Measurements from ENCODE around the gene SCGB1C2.
"Not testable (repeated sequence)": the region's sequence is repeated elsewhere in the genome, so short reads cannot be mapped to it uniquely, and the experiment has no call there.

SCGB1C2 gene

GRCh38 chr17:165939-166338, 28.6 kb downstream of the SCGB1C2 start:
- Histone ChIP-seq H3K4me3 (ENCODE audit: insufficient read length, low read depth) (no peak overlapping the region), H3K4me1 (ENCODE audit: insufficient read depth, insufficient read length) (no peaks in the 10 kb centered on the region), H3K27me3 (ENCODE audit: insufficient read depth, insufficient read length) (no peaks in the 10 kb centered on the region), H3K36me3 (ENCODE audit: insufficient read depth, insufficient read length, low read length) (no peaks in the 10 kb centered on the region), H3K9me3 (ENCODE audit: insufficient read depth, low read length) (no peaks in the 10 kb centered on the region), H3K9ac (ENCODE audit: insufficient read length, low read depth) (no peak overlapping the region)
- no peak for DNase-seq (ENCODE audit: low read depth, low spot score)
- TF ChIP-seq YY1 (IDR thresholded peaks at IDR 0.05; ENCODE audit: insufficient read depth, insufficient read length) = no peak
- TF ChIP-seq ZNF274 (IDR thresholded peaks at IDR 0.05; ENCODE audit: low read depth, low read length) = no peak
- TF ChIP-seq SUZ12 (IDR thresholded peaks at IDR 0.05; ENCODE audit: extremely low read depth, insufficient read depth, insufficient read length) = no peak

- not testable (repeated sequence) for H3K4me3 ChIP-seq (ENCODE audit: insufficient read length, low read depth); DNase-seq (ENCODE audit: low read depth, low spot score); H3K36me3 ChIP-seq (ENCODE audit: insufficient read depth, insufficient read length, low read length); H3K27me3 ChIP-seq (ENCODE audit: insufficient read depth, insufficient read length); H3K9me3 ChIP-seq (ENCODE audit: insufficient read depth, low read length); H3K9ac ChIP-seq (ENCODE audit: insufficient read length, low read depth); H3K4me1 ChIP-seq (ENCODE audit: insufficient read depth, insufficient read length)
These were observed 31.2 kb downstream of the SCGB1C2 start for GRCh38 chr17:168614-169013.

- H3K9me3 ChIP-seq (ENCODE audit: insufficient read depth, low read length) = no peaks in the 10 kb centered on the region
- no peak overlapping the region for H3K4me3 ChIP-seq (ENCODE audit: insufficient read length, low read depth)
- TF ChIP-seq ZNF274 (IDR thresholded peaks at IDR 0.05; ENCODE audit: low read depth, low read length) (no peak), YY1 (IDR thresholded peaks at IDR 0.05; ENCODE audit: insufficient read depth, insufficient read length) (no peak), SUZ12 (IDR thresholded peaks at IDR 0.05; ENCODE audit: extremely low read depth, insufficient read depth, insufficient read length) (no peak)
- H3K4me1 ChIP-seq (ENCODE audit: insufficient read depth, insufficient read length) = peaks cover 2% of the 10 kb centered on the region
- H3K36me3 ChIP-seq (ENCODE audit: insufficient read depth, insufficient read length, low read length) = no peaks in the 10 kb centered on the region
- no peaks in the 10 kb centered on the region for H3K27me3 ChIP-seq (ENCODE audit: insufficient read depth, insufficient read length)
- no peak overlapping the region for H3K9ac ChIP-seq (ENCODE audit: insufficient read length, low read depth)
- DNase-seq (ENCODE audit: low read depth, low spot score) = no peak
These were observed 32.8 kb downstream of the SCGB1C2 start for GRCh38 chr17:170130-170670.

GRCh38 chr17:171871-172270, 34.5 kb downstream of the SCGB1C2 start:
- no peaks in the 10 kb centered on the region for H3K9me3 ChIP-seq (ENCODE audit: insufficient read depth, low read length)
- no peaks in the 10 kb centered on the region for H3K27me3 ChIP-seq (ENCODE audit: insufficient read depth, insufficient read length)
- no peaks in the 10 kb centered on the region for H3K36me3 ChIP-seq (ENCODE audit: insufficient read depth, insufficient read length, low read length)
- no peak overlapping the region for H3K4me3 ChIP-seq (ENCODE audit: insufficient read length, low read depth)
- TF ChIP-seq SUZ12 (IDR thresholded peaks at IDR 0.05; ENCODE audit: extremely low read depth, insufficient read depth, insufficient read length) = no peak
- no peak for TF ChIP-seq ZNF274 (IDR thresholded peaks at IDR 0.05; ENCODE audit: low read depth, low read length)
- no peak for TF ChIP-seq YY1 (IDR thresholded peaks at IDR 0.05; ENCODE audit: insufficient read depth, insufficient read length)
- H3K4me1 ChIP-seq (ENCODE audit: insufficient read depth, insufficient read length) = peaks cover 2% of the 10 kb centered on the region
- no peak for DNase-seq (ENCODE audit: low read depth, low spot score)
- H3K9ac ChIP-seq (ENCODE audit: insufficient read length, low read depth) = no peak overlapping the region

- no peak overlapping the region for H3K4me3 ChIP-seq (ENCODE audit: insufficient read length, low read depth)
- no peak overlapping the region for H3K9ac ChIP-seq (ENCODE audit: insufficient read length, low read depth)
- H3K9me3 ChIP-seq (ENCODE audit: insufficient read depth, low read length) = no peaks in the 10 kb centered on the region
- peaks cover 2% of the 10 kb centered on the region for H3K4me1 ChIP-seq (ENCODE audit: insufficient read depth, insufficient read length)
- no peak for TF ChIP-seq YY1 (IDR thresholded peaks at IDR 0.05; ENCODE audit: insufficient read depth, insufficient read length)
- no peak for TF ChIP-seq SUZ12 (IDR thresholded peaks at IDR 0.05; ENCODE audit: extremely low read depth, insufficient read depth, insufficient read length)
- TF ChIP-seq ZNF274 (IDR thresholded peaks at IDR 0.05; ENCODE audit: low read depth, low read length) = no peak
- DNase-seq (ENCODE audit: low read depth, low spot score) = no peak
- peaks cover 5% of the 10 kb centered on the region for H3K27me3 ChIP-seq (ENCODE audit: insufficient read depth, insufficient read length)
- no peaks in the 10 kb centered on the region for H3K36me3 ChIP-seq (ENCODE audit: insufficient read depth, insufficient read length, low read length)
These were observed 35.0 kb downstream of the SCGB1C2 start for GRCh38 chr17:172401-172800.

- Histone ChIP-seq H3K4me3 (ENCODE audit: insufficient read length, low read depth) (no peak overlapping the region), H3K4me1 (ENCODE audit: insufficient read depth, insufficient read length) (peaks cover 2% of the 10 kb centered on the region), H3K36me3 (ENCODE audit: insufficient read depth, insufficient read length, low read length) (no peaks in the 10 kb centered on the region), H3K9me3 (ENCODE audit: insufficient read depth, low read length) (no peaks in the 10 kb centered on the region), H3K9ac (ENCODE audit: insufficient read length, low read depth) (no peak overlapping the region), H3K27me3 (ENCODE audit: insufficient read depth, insufficient read length) (peaks cover 14% of the 10 kb centered on the region)
- no peak for DNase-seq (ENCODE audit: low read depth, low spot score)
- no peak for TF ChIP-seq SUZ12 (IDR thresholded peaks at IDR 0.05; ENCODE audit: extremely low read depth, insufficient read depth, insufficient read length)
- TF ChIP-seq YY1 (IDR thresholded peaks at IDR 0.05; ENCODE audit: insufficient read depth, insufficient read length) = no peak
- no peak for TF ChIP-seq ZNF274 (IDR thresholded peaks at IDR 0.05; ENCODE audit: low read depth, low read length)
These were observed 36.0 kb downstream of the SCGB1C2 start for GRCh38 chr17:173166-173911.

GRCh38 chr17:177155-177554, 39.8 kb downstream of the SCGB1C2 start:
- no peak for TF ChIP-seq ZNF274 (IDR thresholded peaks at IDR 0.05; ENCODE audit: low read depth, low read length)
- H3K9me3 ChIP-seq (ENCODE audit: insufficient read depth, low read length) = no peaks in the 10 kb centered on the region
- no peak overlapping the region for H3K4me3 ChIP-seq (ENCODE audit: insufficient read length, low read depth)
- peaks cover 11% of the 10 kb centered on the region for H3K4me1 ChIP-seq (ENCODE audit: insufficient read depth, insufficient read length)
- DNase-seq (ENCODE audit: low read depth, low spot score) = no peak
- H3K36me3 ChIP-seq (ENCODE audit: insufficient read depth, insufficient read length, low read length) = no peaks in the 10 kb centered on the region
- H3K27me3 ChIP-seq (ENCODE audit: insufficient read depth, insufficient read length) = peaks cover 49% of the 10 kb centered on the region
- H3K9ac ChIP-seq (ENCODE audit: insufficient read length, low read depth) = no peak overlapping the region

Data from NT2/D1 (cell line).